HG03558 (cell line): Measurements from ENCODE around the gene ASCL4.
"Not testable (repeated sequence)": the region's sequence is repeated elsewhere in the genome, so short reads cannot be mapped to it uniquely, and the experiment has no call there.

ENCODE experiments used
- ATAC-seq: cut with Tn5 transposase; IDR thresholded peaks from one replicate; pipeline ENCODE4 v1.9.1; 2021; ENCODE audit warnings: moderate number of reproducible peaks; ENCODE audit not compliant: unreplicated experiment; ENCODE audit errors: extremely low read depth

Gene ASCL4, protein sequence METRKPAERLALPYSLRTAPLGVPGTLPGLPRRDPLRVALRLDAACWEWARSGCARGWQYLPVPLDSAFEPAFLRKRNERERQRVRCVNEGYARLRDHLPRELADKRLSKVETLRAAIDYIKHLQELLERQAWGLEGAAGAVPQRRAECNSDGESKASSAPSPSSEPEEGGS

DNA sequence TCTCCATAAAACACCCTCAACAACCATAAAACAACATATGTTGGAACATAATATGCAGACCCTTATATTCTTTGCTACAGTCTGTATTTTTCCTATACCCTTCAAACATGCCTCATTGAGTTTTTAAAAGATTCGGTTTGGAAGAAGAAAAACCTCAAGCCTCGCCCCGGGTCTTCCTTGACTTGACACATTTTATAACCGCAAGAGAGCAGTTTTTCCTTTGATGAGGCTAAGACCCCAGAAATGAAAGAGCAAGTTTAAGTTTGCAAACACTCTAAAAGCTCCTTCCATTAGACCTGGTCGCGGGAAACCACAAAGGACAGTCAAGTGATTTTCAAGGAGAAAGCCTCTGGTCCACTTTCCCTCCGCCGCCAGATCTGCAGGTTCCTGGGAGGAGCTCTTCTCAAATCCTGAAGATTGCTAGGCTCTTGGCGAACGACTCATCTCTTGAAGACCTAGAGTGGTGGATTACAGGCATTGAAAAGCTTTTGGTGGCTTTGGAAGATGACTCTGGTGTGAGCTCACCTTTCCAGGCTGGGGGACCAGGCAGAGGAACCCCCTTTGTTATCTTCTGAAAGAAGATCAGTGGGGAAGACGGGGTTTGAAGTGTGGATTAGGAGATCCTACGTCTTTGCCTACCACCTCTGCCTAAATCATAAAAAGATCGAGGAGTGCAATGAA, at the start of gene ASCL4:
Gene ASCL4 (plus strand): TSS at position 356 of the 681 bp plus-strand sequence. CDS start 515 bp downstream, outside the sequence.
- ATAC-seq = no peak

DNA sequence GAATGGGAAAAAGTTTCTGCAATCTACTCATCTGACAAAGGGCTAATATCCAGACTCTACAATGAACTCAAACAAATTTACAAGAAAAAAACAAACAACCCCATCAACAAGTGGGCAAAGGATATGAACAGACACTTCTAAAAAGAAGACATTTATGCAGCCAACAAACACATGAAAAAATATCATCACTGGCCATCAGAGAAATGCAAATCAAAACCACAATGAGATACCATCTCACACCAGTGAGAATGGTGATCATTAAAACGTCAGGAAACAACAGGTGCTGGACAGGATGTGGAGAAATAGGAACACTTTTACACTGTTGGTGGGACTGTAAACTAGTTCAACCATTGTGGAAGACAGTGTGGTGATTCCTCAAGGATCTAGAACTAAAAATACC, 47.2 kb upstream of the ASCL4 start:
- not testable (repeated sequence) for ATAC-seq

DNA sequence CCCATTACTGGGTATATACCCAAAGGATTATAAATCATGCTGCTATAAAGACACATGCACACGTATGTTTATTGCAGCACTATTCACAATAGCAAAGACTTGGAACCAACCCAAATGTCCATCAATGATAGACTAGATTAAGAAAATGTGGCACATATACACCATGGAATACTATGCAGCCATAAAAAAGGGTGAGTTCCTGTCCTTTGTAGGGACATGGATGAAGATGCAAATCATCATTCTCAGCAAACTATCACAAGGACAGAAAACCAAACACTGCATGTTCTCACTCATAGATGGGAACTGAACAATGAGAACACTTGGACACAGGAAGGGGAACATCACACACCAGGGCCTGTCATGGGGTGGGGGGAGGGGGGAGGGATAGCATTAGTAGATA, 46.8 kb upstream of the ASCL4 start:
- not testable (repeated sequence) for ATAC-seq

DNA sequence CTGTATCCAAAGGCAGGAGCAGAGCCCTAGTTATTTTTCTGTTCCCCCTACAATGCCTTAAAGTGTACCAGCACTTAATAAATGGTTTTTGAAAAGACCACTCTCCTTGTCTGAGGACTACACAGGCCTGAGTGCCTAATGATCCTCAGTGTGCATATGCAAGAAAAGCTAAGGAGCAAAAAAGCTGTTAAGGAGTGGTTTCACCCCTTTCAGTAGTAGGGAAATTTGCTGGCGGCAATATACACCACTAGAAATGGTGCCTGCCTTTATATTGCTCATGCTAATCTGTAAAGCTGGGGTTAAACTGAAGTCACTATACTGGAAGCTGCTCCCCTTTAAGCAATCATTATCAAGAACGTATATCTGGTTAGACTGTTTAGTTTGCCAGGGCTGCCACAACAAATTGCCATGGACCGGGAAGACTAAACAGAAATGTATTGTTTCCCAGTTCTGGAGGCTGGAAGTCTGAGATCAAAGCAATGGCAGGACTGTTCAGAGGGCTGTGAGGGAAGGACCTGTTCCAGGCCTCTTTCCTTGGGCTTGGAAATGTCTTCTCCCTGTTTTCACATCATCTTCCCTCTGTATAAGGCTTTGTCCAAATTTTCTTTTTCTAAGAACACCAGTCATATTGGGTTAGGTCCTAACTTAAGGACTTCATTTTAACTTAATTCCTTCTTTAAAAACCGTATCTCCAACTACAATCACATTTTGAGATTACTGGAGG, 43.7 kb upstream of the ASCL4 start:
- no peak for ATAC-seq

DNA sequence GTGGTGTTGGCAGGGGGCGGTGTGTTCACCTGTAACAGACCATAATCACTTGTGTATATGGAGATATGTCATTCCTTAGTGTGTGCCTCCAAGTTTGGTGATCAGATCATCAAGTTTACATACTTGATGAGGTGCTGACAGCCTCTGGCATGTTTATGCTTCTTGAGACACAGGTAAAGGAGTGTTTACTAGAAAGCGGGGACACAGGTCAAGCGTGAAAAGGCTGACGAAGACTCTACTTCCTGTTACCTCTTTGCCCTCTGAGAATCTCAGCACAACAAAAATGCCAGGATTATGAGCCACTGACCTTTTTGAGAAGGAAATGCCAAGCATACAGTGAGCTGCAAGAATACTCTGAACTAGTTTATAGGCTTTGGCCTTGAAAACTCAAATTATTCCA, 43.1 kb upstream of the ASCL4 start:
- no peak for ATAC-seq

DNA sequence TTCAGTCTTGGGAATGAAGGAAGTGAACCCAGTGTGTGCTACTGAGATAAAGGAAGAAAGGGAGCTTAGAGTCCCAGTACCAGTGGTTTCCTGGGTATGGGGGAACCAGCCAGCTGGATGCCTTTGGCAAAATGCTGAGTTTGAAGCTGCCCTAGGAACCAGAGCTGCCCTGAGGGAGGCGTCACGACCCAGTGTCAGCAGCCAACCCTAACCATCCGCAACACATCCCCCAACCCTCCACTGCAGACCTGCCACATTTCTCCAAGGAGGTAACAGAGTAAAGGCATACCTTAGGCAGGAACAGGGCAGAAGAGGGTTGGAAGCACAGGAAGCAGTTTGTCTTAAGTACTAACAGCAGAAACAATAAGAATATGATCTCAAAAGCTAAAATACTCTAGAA, 42.1 kb upstream of the ASCL4 start:
- no peak for ATAC-seq

DNA sequence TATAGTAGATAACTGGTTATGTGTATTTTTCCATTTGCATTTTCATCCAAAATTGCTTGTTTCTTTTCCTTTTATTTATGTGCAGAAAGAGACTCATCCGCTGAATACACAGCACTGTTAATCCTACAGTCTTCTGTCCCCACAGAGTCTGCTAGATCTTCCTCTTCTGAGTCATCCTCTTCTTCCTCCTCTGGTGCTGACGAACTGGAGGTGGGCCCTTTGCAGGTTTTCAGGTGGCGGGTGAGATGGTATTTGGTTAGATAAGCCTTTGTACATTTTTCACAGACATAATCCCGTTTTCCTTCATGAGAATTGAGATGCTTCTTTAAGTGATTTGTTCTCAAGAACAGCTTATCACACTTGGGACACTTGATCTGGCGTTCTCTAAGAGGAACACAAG, 40.4 kb upstream of the ASCL4 start:
- ATAC-seq = no peak

DNA sequence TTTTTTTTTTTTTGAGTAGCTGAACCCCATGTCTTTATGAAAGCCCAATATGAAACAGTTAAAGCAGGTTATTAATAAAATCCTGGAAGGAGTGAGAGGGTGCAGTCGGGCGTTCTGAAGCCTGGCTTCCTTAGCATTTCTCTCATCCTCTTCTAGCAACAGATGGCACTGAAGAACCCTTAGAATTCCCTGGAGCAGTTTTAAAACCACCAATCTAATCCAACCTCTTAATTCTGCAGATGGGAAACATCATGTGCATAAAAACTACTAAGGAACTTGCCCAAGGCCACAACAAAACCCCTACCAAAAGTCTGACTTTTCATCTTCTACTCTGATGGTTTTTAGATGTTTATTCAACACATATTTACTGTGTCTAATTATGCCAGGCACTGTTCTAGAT, 38.7 kb upstream of the ASCL4 start:
- no peak for ATAC-seq

DNA sequence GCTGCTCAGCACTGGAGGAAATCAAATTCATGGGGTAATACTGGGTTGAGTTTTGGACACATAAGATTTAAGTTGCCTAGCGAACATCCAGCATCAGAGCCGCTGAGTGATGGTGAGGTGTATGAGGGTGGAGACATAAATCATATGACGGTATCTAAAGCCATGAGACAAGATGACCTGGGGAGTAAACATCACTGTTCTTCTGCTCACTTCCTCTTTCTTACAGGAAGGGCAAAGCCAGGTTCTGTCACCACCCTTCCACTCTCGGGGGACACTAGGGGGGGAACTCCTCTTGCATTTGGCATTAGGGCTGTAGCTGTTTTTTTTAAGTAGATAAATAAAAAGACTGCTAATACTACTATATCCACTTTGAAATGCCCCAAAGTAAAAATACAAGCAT, 37.6 kb upstream of the ASCL4 start:
- ATAC-seq = peak; percentile 90

DNA sequence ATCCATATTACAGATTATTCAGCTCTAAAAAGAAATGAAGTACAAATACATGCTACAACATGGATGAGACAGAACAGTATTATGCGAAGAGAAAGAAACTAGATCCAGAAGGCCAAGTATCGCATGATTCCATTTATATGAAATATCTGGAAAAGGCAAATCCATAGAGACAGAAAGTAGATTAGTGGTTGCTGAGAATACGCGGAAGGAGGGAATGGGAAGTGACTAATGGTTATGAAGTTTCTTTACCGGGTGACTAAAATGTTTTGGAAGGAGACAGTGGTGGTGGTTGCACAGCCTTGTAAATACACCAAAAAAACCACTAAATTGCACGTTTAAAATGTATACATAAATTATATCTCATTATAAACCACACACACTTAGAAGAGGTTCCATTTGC, 26.0 kb upstream of the ASCL4 start:
- no peak for ATAC-seq

DNA sequence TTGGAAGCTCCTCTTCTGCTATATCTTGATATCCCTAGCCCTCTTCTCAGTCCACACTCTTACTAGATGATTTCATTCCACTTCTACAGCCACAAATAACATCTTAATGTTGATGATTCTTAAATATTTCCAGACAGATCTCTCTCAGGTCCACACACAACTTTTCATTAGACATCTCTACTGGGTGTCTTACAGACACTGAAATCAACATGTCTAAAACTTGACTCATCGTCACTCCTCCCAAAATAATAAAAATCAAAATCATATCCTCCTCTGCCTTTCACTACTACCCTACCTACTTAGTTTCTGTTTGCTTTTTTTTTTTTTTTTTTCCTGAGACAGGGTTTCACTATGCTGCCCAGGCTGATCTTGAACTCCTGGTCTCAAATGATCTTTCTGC, 25.4 kb upstream of the ASCL4 start:
- no peak for ATAC-seq

DNA sequence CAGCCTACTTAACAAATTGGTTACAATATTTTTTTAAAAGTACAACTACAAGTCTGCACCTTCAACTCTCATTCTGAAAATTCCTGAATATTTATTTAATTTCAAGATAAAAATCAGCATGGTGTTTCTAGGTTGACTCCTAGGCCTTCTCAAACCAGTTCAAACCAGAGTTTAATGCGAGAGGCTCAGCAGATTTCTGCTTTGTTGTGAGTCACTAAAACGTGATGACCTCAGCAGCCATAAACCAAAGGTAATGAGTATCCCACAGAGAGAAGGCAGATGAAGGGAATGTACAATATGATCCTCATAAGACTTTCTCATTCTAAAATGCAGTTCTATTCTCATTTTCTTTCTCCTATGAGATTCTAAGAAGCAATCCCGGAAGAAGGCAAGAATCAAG, 15.1 kb upstream of the ASCL4 start:
- no peak for ATAC-seq

DNA sequence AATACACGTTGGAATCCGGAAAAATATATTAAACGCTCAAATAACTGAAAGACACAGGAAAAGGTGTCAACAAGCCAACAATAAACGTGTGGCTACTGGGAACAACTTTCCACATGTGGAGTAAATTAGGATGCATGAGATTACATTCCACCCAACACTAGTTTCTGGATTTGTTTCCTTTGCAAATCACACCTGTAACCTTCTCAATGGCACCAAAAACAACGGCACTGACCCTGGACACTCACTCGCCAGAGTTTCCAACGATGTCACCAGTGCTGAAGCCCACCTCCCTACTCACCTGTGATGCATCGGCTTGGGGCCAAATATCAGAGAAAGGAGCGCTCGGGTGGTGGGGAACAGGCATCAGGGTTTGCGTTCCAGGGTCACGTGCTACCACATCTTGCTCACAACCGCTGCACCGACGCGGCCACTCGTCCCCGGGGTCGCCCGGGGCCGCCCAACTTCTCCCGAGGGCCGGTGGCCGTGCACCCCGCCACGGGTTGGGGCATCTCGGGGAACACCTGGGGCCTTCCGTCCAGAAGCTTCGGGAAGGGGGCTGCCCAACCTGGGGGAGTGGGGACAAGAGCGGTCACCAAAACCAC, 14.2 kb upstream of the ASCL4 start:
- no peak for ATAC-seq

DNA sequence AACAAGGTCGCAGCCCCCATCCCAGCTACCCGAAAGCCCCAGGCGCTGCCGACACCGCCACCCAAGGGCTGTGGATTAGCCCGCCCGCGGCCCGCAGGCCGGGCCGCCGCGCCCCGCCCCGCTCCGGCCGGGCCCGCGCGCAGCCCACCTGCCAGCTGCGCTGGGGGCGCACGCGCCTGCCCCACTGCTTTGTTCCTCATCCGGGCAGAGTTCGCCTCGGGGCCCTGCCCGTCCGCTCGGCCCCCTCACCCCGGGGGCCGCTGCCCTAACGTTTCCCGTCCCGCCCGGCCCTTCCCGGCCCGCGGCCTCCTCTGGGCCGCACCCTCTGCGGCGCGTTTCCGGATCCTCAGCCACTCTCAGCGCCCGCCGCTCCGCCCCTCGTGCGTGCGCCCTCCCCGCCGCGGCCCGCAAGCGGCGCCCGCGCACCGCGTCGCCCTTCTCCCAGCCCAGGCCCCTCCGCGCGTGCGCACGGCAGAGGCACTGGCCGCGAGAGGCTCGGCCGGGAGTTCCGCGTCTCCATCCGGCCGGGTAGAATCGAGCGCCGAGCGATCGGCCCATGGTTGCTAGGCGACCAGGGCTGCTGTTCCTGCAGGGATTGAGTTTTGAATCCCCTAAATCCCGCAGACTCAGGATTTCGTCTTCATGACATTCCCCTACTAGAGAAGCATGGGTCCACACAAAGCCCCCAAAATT, 13.5 kb upstream of the ASCL4 start, which contains the start of gene PRDM4:
Gene PRDM4 (minus strand): TSS at position 329 of the 693 bp plus-strand sequence. CDS start 622 bp downstream, outside the sequence.
- peak; percentile 96 for ATAC-seq

DNA sequence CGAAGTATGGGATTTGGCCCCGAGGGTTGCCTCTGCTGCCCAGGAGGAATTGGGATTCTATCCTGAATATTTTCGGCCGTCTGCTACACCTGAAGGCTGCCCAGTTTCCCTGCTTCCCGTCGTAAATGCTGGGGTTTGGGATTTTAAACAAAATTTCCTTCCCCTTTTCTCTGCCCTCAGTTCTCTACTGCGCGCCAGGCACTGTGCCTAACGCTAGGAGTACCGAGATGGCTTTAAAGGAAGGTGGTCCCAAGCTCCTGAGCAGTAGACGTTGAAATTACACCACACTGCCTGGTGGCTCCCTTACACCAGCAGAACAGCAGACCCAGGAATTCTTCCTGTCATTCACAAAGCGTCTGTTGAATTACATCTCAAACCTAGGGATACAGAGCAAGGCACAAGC, 13.0 kb upstream of the ASCL4 start:
- no peak for ATAC-seq

DNA sequence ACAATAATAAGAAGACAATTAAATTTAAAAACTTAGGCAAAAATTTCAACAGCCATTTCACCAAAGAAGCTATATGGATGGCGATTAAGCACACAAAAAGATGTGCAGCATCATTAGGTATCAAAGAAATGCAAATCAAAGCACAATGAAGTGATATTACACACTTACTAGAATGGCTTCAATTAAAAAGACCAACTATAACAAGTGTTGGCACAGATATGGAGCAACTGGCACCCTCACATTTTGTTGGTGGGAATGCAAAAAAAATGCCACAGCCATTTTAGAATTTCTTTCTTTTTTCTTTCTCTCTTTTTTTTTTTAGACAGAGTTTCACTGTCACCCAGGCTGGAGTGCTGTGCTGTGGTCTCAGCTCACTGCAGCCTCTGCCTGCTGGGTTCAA, 11.6 kb upstream of the ASCL4 start:
- no peak for ATAC-seq

DNA sequence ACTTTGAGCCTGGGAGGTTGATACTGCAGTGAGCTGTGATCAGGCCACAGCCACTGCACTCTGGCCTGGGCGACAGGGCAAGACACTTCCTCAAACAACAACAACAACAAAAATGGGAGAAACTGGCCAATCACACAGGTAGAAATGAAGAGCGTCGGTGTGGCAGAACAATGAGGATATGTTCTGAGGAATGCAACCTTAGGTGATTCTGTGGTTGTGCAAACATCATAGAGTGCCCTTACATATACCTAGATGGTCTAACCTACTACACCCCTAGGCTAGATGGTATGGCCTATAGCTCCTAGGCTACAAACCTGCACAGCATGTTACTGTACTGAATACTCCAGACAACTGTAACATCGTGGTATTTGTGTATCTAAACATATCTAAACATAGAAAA, 9.9 kb upstream of the ASCL4 start:
- ATAC-seq = no peak

DNA sequence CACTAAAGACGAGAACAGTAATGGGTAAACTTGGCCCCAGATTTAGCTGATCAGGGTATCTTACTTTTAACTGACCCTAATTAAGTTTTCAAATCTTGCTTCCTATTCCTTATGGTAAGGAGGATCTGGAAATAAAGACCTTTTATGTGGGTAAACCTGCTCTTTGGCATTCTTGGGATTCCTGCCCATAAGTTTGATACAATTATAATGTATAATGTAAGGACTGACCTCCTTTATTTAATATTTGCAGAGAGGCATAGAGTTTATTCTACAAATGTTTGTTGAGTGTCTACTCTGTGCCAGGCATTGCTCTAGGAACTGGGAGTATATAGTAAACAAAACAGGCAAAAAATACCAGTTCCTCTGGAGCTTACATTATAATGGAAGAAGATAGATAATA, 9.2 kb upstream of the ASCL4 start:
- no peak for ATAC-seq

DNA sequence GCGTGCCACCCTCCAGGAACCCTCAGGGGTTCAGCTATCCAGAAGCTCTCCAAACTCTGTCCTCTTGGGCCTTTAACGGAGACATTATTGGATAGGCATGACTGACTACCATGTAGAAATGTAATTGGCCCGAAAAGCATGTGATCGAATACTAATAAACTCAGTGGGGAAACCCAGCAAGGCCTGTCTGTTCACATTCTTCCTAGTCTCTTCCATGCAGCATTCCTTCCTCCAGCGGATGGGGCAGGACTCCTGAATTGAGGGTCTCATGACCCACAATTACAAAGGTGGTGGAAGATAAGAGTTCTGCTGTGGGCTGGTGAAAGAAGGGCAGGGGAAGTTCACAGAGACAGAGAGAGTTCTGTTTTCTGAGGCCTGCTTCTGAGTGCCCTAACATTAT, 7.0 kb upstream of the ASCL4 start:
- no peak for ATAC-seq

DNA sequence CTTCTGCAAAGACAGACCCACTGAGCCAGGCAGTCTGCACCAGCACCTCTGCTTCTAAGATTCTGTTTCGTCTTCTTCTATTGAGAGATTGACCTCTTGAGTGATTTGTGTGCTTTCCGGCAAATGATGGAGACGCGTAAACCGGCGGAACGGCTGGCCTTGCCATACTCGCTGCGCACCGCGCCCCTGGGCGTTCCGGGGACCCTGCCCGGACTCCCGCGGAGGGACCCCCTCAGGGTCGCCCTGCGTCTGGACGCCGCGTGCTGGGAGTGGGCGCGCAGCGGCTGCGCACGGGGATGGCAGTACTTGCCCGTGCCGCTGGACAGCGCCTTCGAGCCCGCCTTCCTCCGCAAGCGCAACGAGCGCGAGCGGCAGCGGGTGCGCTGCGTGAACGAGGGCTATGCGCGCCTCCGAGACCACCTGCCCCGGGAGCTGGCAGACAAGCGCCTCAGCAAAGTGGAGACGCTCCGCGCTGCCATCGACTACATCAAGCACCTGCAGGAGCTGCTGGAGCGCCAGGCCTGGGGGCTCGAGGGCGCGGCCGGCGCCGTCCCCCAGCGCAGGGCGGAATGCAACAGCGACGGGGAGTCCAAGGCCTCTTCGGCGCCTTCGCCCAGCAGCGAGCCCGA, 703 bp downstream of the ASCL4 start:
- ATAC-seq = no peak
